ENCODE results near the gene VEPH1. TPM values are rescaled to one million over a fixed set of nuclear protein-coding genes. Genes with fewer than 3 reads are reported as not detected.

VEPH1 gene
- total RNA-seq, 6 experiments from 2014 or later, result 0.51 to 1.4 (median 0.93) TPM

GRCh38 chr3:157428853-157429252 lies 74.4 kb downstream of the VEPH1 start:
- Histone ChIP-seq H3K36me3 (no peaks in the 10 kb centered on the region), H3K27me3 (no peaks in the 10 kb centered on the region), H3K4me1 (no peaks in the 10 kb centered on the region), H3K4me3 (no peak overlapping the region), H3K27ac (no peak overlapping the region), H3K9me3 (no peaks in the 10 kb centered on the region)
- no peak for DNase-seq
- TF ChIP-seq CTCF (IDR thresholded peaks at IDR 0.05), result no peak
- no peak for TF ChIP-seq POLR2A (IDR thresholded peaks at IDR 0.05)
- ATAC-seq, result no peak
- WGBS (ENCODE audit: insufficient coverage, low coverage, low lambda C conversion rate, missing lambda C conversion rate), result 21% methylated on average over 1 of the region's 1 CpG
- intact Hi-C loops (cut with DNase I), result no loop called here

- no peaks in the 10 kb centered on the region for H3K36me3 ChIP-seq
- no peak for ATAC-seq
- H3K4me1 ChIP-seq, result no peaks in the 10 kb centered on the region
- TF ChIP-seq POLR2A (IDR thresholded peaks at IDR 0.05) (no peak), CTCF (IDR thresholded peaks at IDR 0.05) (no peak)
- no peak for DNase-seq
- H3K9me3 ChIP-seq, result no peaks in the 10 kb centered on the region
- intact Hi-C loops (cut with DNase I), result no loop called here
- no peak overlapping the region for H3K4me3 ChIP-seq
- H3K27ac ChIP-seq, result no peak overlapping the region
- no peaks in the 10 kb centered on the region for H3K27me3 ChIP-seq
- WGBS (ENCODE audit: insufficient coverage, low coverage, low lambda C conversion rate, missing lambda C conversion rate), result 56% methylated on average over 4 of the region's 4 CpGs
Observed at GRCh38 chr3:157427901-157428300, 75.3 kb downstream of the VEPH1 start.

- Histone ChIP-seq H3K36me3 (no peaks in the 10 kb centered on the region), H3K4me1 (no peaks in the 10 kb centered on the region), H3K27me3 (no peaks in the 10 kb centered on the region), H3K27ac (no peak overlapping the region), H3K4me3 (no peak overlapping the region), H3K9me3 (no peaks in the 10 kb centered on the region)
- ATAC-seq (no peak), DNase-seq (no peak)
- TF ChIP-seq POLR2A (IDR thresholded peaks at IDR 0.05) (no peak), CTCF (IDR thresholded peaks at IDR 0.05) (no peak)
- intact Hi-C loops (cut with DNase I), result no loop called here
Observed at GRCh38 chr3:157423337-157423736, 79.9 kb downstream of the VEPH1 start.

- WGBS (ENCODE audit: insufficient coverage, low coverage, low lambda C conversion rate, missing lambda C conversion rate), result 53% methylated on average over 3 of the region's 3 CpGs
- TF ChIP-seq CTCF (IDR thresholded peaks at IDR 0.05), result no peak
- TF ChIP-seq POLR2A (IDR thresholded peaks at IDR 0.05), result no peak
- no peak overlapping the region for H3K4me3 ChIP-seq
- ATAC-seq (no peak), DNase-seq (no peak)
- no peak overlapping the region for H3K27ac ChIP-seq
- intact Hi-C loops (cut with DNase I), result no loop called here
- no peaks in the 10 kb centered on the region for H3K4me1 ChIP-seq
- H3K36me3 ChIP-seq, result no peaks in the 10 kb centered on the region
- no peaks in the 10 kb centered on the region for H3K9me3 ChIP-seq
- no peaks in the 10 kb centered on the region for H3K27me3 ChIP-seq
Observed at GRCh38 chr3:157420606-157421130, 82.5 kb downstream of the VEPH1 start.

DNA sequence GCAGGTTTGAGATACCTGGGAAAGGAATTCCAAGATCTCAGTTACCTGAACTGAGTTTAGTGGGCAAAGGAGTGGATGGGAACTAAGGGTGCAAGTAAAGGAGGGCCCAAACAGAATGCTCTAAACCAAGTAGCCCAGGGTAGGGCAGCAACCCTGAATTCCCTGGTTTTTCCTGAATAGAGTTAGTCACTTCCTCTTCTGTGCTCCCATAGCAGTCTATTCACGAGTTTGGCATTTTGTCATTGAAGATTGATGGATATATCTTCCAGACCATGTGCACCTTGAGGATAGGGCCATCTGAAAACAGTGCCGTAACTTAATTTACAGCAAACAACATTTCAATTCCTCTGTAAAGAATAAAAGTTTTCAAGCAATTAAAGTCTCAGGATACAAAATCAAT lies 85.1 kb downstream of the VEPH1 start:
- DNase-seq (no peak), ATAC-seq (no peak)
- H3K36me3 ChIP-seq, result no peaks in the 10 kb centered on the region
- H3K27ac ChIP-seq, result no peak overlapping the region
- intact Hi-C loops (cut with DNase I), result no loop called here
- H3K9me3 ChIP-seq, result no peaks in the 10 kb centered on the region
- H3K4me3 ChIP-seq, result no peak overlapping the region
- WGBS (ENCODE audit: insufficient coverage, low coverage, low lambda C conversion rate, missing lambda C conversion rate), result 71% methylated on average over 2 of the region's 2 CpGs
- TF ChIP-seq CTCF (IDR thresholded peaks at IDR 0.05) (no peak), POLR2A (IDR thresholded peaks at IDR 0.05) (no peak)
- H3K4me1 ChIP-seq, result no peaks in the 10 kb centered on the region
- H3K27me3 ChIP-seq, result no peaks in the 10 kb centered on the region
